Measurements from ENCODE around the gene TTC13.
"Not testable (repeated sequence)": the region's sequence is repeated elsewhere in the genome, so short reads cannot be mapped to it uniquely, and the experiment has no call there.

Gene TTC13

DNA sequence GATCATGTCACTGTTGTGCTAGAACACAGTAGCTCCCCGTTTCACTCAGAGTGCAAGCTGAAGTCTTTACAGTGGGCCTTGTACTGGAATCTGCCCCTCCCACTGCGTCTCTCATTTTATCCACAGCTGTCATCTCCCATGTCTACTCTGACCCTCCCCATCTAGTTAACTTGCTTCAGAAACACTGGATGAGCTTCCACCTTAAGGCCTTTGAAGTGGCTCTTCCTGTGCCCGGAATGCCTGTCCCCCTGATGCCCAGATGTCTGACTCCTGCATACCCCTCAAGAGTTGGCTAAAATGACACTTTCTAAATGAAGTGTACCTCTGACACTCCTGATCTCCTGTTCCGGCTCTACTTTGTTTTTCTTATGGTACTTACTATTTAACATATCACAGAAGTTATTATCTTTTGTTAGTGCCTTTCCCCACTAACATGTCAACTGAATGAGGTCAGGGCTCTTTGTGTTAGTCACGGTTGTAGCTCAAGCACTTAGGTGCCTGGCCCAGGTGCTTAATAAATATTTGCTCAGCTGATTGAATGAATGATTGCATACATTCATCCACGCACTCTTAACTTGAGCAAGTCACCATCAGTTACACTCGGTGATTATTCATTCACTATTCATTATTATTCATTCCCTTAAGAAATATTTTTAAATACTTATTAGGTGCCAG is 13.6 kb upstream of the TTC13 start:
- DNase-seq = no peak

GRCh38 chr1:230987448-230987847 is 8.8 kb upstream of the TTC13 start:
- DNase-seq = no peak

DNA sequence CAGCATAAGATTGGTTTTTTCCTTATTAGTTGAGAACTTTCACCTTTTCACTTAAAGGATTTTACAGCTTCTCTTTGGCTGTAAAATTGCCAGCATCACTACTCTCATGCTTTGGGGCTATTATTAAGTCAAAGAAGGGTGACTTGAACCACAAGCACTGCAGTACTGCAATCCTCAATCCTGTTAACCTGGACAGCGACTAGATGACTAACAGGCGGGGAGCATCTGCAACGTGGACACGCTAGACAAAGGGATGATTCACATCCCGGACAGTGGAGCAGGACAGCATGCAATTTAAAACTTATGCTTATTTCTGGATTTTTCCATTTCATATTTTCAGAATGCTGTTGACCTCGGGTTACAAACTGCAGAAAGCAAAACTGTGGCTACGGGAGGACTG is 8.3 kb upstream of the TTC13 start:
- no peak for DNase-seq

GRCh38 chr1:230985711-230986110 is 7.0 kb upstream of the TTC13 start:
- DNase-seq = no peak

GRCh38 chr1:230984622-230985515 is 6.2 kb upstream of the TTC13 start:
- DNase-seq = not testable (repeated sequence)

- no peak for DNase-seq
Measured at GRCh38 chr1:230983811-230984210, 5.2 kb upstream of the TTC13 start.

DNA sequence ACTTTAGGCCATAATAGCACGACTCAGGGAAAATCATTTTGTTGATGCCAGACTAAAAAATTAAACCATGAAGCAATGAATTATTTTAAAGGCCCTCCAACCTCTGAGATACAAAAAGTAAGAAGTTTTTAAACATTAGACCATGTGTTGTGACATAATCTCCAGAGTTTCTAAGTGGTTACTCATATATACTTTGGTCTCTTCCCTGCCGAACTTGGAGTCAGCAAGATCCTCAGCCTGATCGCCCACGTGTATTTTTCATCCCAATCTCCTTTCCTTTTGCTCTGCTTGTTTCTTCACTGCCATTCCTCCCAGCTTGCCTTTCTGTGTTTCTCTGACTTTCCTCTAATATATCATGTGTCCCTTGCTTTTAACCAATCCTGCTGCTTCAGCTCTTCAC is 4.0 kb upstream of the TTC13 start:
- no peak for DNase-seq

- no peak for DNase-seq
Measured at GRCh38 chr1:230979952-230980351, 1.3 kb upstream of the TTC13 start.

DNA sequence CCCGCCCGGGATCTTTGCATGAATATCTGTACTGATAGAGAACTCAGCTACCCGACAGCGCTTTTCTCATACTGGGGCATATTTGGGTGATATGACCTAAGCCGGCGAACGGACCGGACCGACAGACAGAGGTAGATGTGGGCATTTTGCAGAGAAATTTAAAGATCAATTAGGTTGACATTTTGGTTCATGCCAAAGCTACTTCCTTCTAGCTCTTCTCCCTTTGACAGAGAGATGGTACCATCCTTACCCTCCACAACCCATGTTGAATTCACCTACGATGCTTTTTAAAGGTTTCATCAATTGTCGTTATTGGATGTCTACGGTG is 692 bp upstream of the TTC13 start:
- no peak for DNase-seq

DNA sequence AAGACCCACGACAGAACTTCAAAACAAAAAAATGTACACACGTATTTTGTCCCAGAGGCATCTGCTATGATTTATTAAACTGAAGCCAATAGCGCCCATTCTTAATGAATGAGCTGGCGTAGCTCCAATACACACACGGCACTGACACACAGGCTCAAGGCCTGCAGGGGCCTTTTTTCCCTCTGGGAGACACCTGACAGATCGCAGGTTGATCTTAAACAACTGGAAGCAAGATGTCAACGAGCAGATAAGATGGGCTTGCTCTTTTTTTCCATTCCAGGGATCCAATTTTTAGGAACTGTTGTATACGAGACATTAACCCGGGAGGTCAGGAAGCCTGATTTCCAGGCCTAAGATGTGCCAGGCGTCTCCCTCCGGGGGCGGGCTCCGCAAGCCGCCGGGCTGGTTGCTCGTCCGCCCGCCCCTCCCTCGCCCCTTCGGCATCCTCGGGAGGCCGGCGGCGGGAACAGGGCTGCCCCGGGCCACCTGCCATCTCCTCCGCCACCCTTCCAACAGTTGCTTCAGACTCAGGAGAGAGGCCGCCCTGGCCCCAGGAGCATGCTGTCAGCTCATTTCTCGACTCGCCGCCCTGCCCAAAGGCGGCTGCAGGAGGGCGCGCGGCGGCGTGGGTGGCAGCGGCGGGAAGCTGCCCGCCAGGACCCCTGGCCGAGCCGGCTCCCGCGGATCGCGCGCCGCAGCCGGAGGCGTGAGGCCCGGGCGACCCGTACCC is 735 bp downstream of the TTC13 start:
- peak; percentile 23 for DNase-seq

GRCh38 chr1:230976825-230977747 is 1.6 kb downstream of the TTC13 start:
- DNase-seq = peak; percentile 68

DNA sequence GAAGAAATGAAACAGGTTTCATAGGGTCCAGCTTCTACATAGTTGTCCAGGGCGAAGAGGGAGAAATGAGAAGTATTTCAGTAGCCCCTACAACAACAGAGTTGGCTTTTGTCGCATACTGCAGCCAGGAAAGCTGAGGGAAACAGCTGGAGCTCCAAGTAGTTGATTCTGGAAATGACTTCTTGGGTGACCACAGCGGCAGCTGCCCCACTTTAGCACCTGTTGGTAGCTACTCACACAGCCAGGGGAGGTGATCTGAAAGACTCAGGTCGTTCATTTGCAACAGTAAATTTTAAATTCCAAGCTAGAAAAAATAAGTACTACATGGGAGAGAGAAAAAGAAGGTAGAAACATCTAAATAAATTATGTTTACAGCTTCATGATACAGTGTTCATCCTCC is 2.3 kb downstream of the TTC13 start:
- DNase-seq = no peak

DNA sequence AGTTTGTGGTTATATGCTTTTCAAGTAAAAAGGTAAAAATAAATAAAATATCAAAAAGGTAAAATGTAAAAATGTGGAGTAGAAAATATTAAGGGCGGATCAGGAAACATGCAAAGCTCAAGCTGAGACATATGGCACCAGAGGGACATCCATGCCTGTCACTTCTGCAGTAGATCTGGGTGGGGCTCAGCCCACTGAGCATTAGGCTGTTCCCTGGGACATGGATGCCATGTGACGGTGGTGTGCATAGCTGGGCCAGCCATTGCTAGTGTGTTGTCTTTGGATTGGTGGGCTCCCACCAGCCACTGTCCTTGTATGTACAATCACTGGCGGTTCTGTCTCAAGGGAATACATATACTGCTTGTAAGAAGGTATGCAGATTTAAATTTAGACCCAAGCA is 3.0 kb downstream of the TTC13 start:
- DNase-seq = no peak

- peak; percentile 85 for DNase-seq
Measured at GRCh38 chr1:230972855-230973271, 5.8 kb downstream of the TTC13 start.

GRCh38 chr1:230971771-230972170 is 6.9 kb downstream of the TTC13 start:
- DNase-seq = no peak

DNA sequence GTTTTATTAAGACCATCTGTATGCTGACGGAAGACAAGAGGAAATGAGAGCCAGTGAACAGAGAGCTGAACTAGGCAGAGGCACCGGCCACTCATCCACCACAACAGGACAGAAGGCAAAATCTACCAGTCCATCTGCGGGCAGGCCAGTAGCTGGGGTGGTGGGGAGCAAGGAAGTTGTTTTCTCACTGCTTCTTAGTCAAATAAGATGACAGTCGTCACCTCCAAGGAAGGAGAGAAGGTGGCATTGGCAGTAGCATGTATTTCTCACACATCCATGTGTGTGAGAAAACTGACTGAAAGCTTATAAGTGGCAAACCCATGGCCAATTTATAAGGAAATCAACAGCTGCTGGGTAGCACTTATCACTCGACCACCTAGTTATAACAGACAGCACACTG is 8.2 kb downstream of the TTC13 start:
- no peak for DNase-seq

DNA sequence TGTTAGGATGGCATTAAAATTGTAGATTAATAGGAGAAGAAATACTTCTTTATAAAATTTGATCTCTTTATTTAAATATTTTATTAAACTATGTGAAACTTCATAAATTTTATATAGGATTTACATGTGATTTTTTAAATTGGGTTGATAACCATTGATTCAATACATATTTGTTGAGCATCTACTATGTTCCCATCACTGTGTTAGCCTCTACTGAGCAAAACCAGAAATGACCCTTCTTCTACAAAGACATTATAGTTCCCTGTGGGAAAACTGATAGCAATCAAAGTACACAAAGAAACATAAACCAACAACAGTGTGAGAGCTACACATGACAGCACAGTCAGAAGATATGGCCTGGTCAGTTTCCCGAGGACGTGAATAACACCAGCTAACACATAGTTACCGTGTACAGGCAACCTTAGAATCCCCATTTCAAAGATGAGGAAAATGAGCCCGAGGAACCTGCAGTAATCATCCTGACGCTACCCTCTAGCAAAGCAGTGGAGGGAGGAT is 12.2 kb downstream of the TTC13 start:
- no peak for DNase-seq

DNA sequence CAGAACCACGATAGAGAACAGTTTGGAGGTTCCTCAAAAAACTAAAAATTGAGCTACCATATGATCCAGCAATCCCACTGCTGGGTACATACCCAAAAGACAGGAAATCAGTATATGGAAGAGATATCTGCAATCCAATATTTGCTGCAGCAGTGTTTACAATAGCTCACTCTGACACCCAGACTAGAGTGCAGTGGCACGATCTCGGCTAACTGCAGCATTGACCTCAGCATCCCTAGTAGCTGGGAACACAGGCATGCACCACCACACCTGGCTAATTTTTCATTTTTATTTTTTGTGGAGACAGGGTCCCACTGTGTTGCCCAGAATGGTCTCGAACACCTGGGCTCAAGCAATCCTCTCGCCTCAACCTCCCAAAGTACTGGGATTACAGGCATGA is 13.1 kb downstream of the TTC13 start:
- no peak for DNase-seq

DNA sequence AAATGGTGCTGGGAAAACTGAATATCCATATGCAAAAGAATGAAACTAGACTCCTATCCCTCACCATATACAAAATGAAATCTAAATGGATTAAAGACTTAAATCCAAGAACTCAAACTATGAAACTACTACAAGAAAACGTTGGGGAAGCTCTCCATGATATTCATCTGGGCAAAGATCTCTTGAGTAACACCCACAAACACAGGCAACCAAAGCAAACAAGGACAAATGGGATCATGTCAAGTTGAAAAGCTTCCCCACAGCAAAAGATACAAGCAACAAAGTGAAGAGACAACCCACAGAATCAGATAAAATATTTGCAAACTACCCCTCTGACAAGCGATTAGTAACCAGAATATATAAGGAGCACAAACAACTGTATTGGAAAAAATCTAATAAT is 13.8 kb downstream of the TTC13 start:
- no peak for DNase-seq

GRCh38 chr1:230958370-230958769 is 20.3 kb downstream of the TTC13 start:
- no peak for DNase-seq

- DNase-seq = no peak
Measured at GRCh38 chr1:230957580-230957989, 21.1 kb downstream of the TTC13 start.

GRCh38 chr1:230950404-230950803 is 28.3 kb downstream of the TTC13 start:
- DNase-seq = no peak

GRCh38 chr1:230948903-230949302 is 29.8 kb downstream of the TTC13 start:
- no peak for DNase-seq

Data from CD4-positive, alpha-beta T cell treated with Interleukin-4 for 4 hours (primary cell).